Endodermal cell (in vitro differentiated cells): ENCODE data around the gene CDH23. TPM values are rescaled to one million over a fixed set of nuclear protein-coding genes. Genes with fewer than 3 reads are reported as not detected.

ENCODE experiments used
- DNase-seq: peaks from one replicate; pipeline ENCODE4 v3.0.0-alpha.2; 2017
- H3K27ac ChIP-seq: 2 replicates; pipeline ENCODE4 v1.5.1; 2013; ENCODE audit warnings: mild to moderate bottlenecking, low read depth, low read length, moderate library complexity
- H3K27me3 ChIP-seq: 2 replicates; pipeline ENCODE4 v1.6.1; 2013; ENCODE audit warnings: mild to moderate bottlenecking, low read length, moderate library complexity; ENCODE audit not compliant: insufficient read depth, control insufficient read depth, poor library complexity, severe bottlenecking
- H3K36me3 ChIP-seq: 2 replicates; pipeline ENCODE4 v1.7.0; 2013; ENCODE audit warnings: mild to moderate bottlenecking, low read length, moderate library complexity; ENCODE audit not compliant: control insufficient read depth, insufficient read depth
- H3K4me1 ChIP-seq: one replicate; pipeline ENCODE4 v1.7.0; 2013; ENCODE audit warnings: low read length; ENCODE audit not compliant: control insufficient read depth, insufficient read depth
- H3K4me3 ChIP-seq: 2 replicates; pipeline ENCODE4 v1.5.1; 2013; ENCODE audit warnings: mild to moderate bottlenecking, low read length, moderate library complexity
- H3K9ac ChIP-seq: 2 replicates; pipeline ENCODE4 v1.6.1; 2013; ENCODE audit warnings: mild to moderate bottlenecking, low read length, moderate library complexity; ENCODE audit not compliant: poor library complexity, severe bottlenecking; ENCODE audit errors: extremely low read depth
- H3K9me3 ChIP-seq: 2 replicates; pipeline ENCODE4 v1.6.1; 2013; ENCODE audit warnings: mild to moderate bottlenecking, low read length, moderate library complexity; ENCODE audit not compliant: control insufficient read depth
- H3K27ac Mint-ChIP-seq: 2 replicates; pipeline ENCODE4 v1.8.0; 2020; ENCODE audit warnings: mixed read lengths
- H3K27me3 Mint-ChIP-seq: 2 replicates; pipeline ENCODE4 v1.8.0; 2021; ENCODE audit warnings: mild to moderate bottlenecking, mixed read lengths; ENCODE audit not compliant: insufficient read depth
- H3K36me3 Mint-ChIP-seq: 2 replicates; pipeline ENCODE4 v1.8.0; 2020; ENCODE audit warnings: low read depth, mixed read lengths
- H3K4me1 Mint-ChIP-seq: 2 replicates; pipeline ENCODE4 v1.8.0; 2020; ENCODE audit warnings: mixed read lengths
- H3K4me3 Mint-ChIP-seq: 2 replicates; pipeline ENCODE4 v1.8.0; 2020; ENCODE audit warnings: mild to moderate bottlenecking, moderate library complexity, mixed read lengths
- H3K9me3 Mint-ChIP-seq: 2 replicates; pipeline ENCODE4 v1.8.0; 2020; ENCODE audit warnings: mild to moderate bottlenecking, mixed read lengths
- CTCF ChIP-seq: fragments of 200-600 bp; sonication (generic); conservative IDR thresholded peaks from 2 replicates; pipeline ENCODE4 v1.5.0; 2021; ENCODE audit warnings: antibody characterized with exemption, mild to moderate bottlenecking
- WGBS, 2 experiments: methylation state at CpG; one replicate each; pipeline versions ENCODE4 v1.1.5 to v1.1.7; 2013; ENCODE audit warnings: missing lambda C conversion rate in 2 of 2, mixed read lengths in 1 of 2; ENCODE audit not compliant: insufficient coverage in 1 of 2, insufficient read length in 1 of 2; 5-methylcytosine and 5-hydroxymethylcytosine counted together
- total RNA-seq, 2 donors: library from RNA; stranded (reverse); fragmentation: NEBNext Ultra II Directional in 1 of 2; extraction: Animal tissue kit (Norgen Biotek cat#: 25700) in 1 of 2; gene quantifications; 2 replicates in 1 of 2; 3 replicates in 1 of 2; pipeline ENCODE4 v1.2.1, GENCODE V29; 2021

Gene CDH23
- total RNA-seq, 2 donors from 2014 or later, result 2.1 to 4.2 TPM

- Histone ChIP-seq H3K36me3 (no peaks in the 10 kb centered on the region), H3K9me3 (no peaks in the 10 kb centered on the region), H3K9ac (no peak overlapping the region), H3K27ac (no peak overlapping the region), H3K27me3 (peaks cover 3% of the 10 kb centered on the region), H3K4me1 (no peaks in the 10 kb centered on the region), H3K4me3 (no peak overlapping the region)
- no peak overlapping the region for H3K27ac Mint-ChIP-seq
- no peak overlapping the region for H3K4me3 Mint-ChIP-seq
- TF ChIP-seq CTCF, result no peak
- peaks cover 11% of the 10 kb centered on the region for H3K4me1 Mint-ChIP-seq
- peaks cover 2% of the 10 kb centered on the region for H3K9me3 Mint-ChIP-seq
- peaks cover 13% of the 10 kb centered on the region for H3K27me3 Mint-ChIP-seq
- no peaks in the 10 kb centered on the region for H3K36me3 Mint-ChIP-seq
- DNase-seq, result no peak
- WGBS, 2 experiments, result 92 to 94% methylated on average over 2 to 6 of the region's 6 CpGs
Observed at GRCh38 chr10:71721313-71721712, 324.6 kb downstream of the CDH23 start.

- H3K4me3 Mint-ChIP-seq, result no peak overlapping the region
- H3K9me3 ChIP-seq, result no peaks in the 10 kb centered on the region
Observed at GRCh38 chr10:71722849-71723248, 326.1 kb downstream of the CDH23 start.

GRCh38 chr10:71723311-71723710, 326.6 kb downstream of the CDH23 start:
- no peak for TF ChIP-seq CTCF
- Mint-ChIP-seq H3K27ac (no peak overlapping the region), H3K36me3 (no peaks in the 10 kb centered on the region), H3K27me3 (peaks cover 13% of the 10 kb centered on the region), H3K4me3 (no peak overlapping the region), H3K4me1 (peaks cover 12% of the 10 kb centered on the region), H3K9me3 (peaks cover 2% of the 10 kb centered on the region)
- Histone ChIP-seq H3K9ac (no peak overlapping the region), H3K4me1 (peaks cover 4% of the 10 kb centered on the region), H3K27me3 (peaks cover 3% of the 10 kb centered on the region), H3K9me3 (no peaks in the 10 kb centered on the region), H3K27ac (no peak overlapping the region), H3K4me3 (no peak overlapping the region), H3K36me3 (no peaks in the 10 kb centered on the region)
- no peak for DNase-seq
- 92% methylated on average over 7 to 11 of the region's 11 CpGs for WGBS, 2 experiments

More at GRCh38 chr10:71722849-71723248, 326.1 kb downstream of the CDH23 start:
- Histone ChIP-seq H3K27me3 (peaks cover 3% of the 10 kb centered on the region), H3K27ac (no peak overlapping the region), H3K9ac (no peak overlapping the region), H3K4me3 (no peak overlapping the region), H3K36me3 (no peaks in the 10 kb centered on the region), H3K4me1 (peaks cover 4% of the 10 kb centered on the region)
- WGBS, 2 experiments, result 75 to 89% methylated on average over 1 of the region's 1 CpG
- Mint-ChIP-seq H3K27me3 (peaks cover 13% of the 10 kb centered on the region), H3K4me1 (peaks cover 12% of the 10 kb centered on the region), H3K36me3 (no peaks in the 10 kb centered on the region), H3K9me3 (peaks cover 2% of the 10 kb centered on the region), H3K27ac (no peak overlapping the region)
- no peak for TF ChIP-seq CTCF
- DNase-seq, result no peak
